Tibial artery (tissue), 4 donors: ENCODE measurements around the gene WDR6.

ENCODE experiments used
- DNase-seq, 2 donors: peaks; one replicate each; pipeline ENCODE4 v3.0.0-alpha.2; 2019
- H3K27ac ChIP-seq, 2 donors: fragments of 200-600 bp; sonication (generic) in 1 of 2; 1 replicate in 1 of 2; 2 replicates in 1 of 2; pipeline ENCODE4 v1.5.1; 2018 to 2019; ENCODE audit warnings: mild to moderate bottlenecking in 1 of 2
- H3K27me3 ChIP-seq, 2 donors: fragments of 200-600 bp; sonication (generic) in 1 of 2; one replicate each; pipeline versions ENCODE4 v1.5.1 to v1.6.0; 2016 to 2019
- H3K36me3 ChIP-seq, 3 donors: fragments of 200-600 bp; sonication (generic) in 2 of 3; one replicate each; pipeline ENCODE4 v1.5.1; 2016 to 2019; ENCODE audit warnings: mild to moderate bottlenecking in 2 of 3
- H3K4me1 ChIP-seq, 4 donors: fragments of 200-600 bp; sonication (generic) in 2 of 4; 1 replicate in 3 of 4; 2 replicates in 1 of 4; pipeline ENCODE4 v1.5.1; 2016 to 2019
- H3K4me3 ChIP-seq, 2 donors: fragments of 200-600 bp; sonication (generic) in 1 of 2; 1 replicate in 1 of 2; 2 replicates in 1 of 2; pipeline ENCODE4 v1.5.1; 2018 to 2019; ENCODE audit warnings: mild to moderate bottlenecking in 2 of 2
- H3K9me3 ChIP-seq, 3 donors: fragments of 200-600 bp; sonication (generic) in 1 of 3; one replicate each; pipeline ENCODE4 v1.5.1; 2016 to 2019
- intact Hi-C: fragments of 100-400 bp; cut with DNase I; formaldehyde crosslinking; loops from one replicate; pipeline ENCODE4 v1.15.0; 2023; ENCODE audit warnings: low total_unique reads
- TF ChIP-seq, protein P1 (sequence below), 2 experiments: fragments of 200-600 bp in 1 of 2; fragments of 450-650 bp in 1 of 2; IDR thresholded peaks; one replicate each; pipeline ENCODE4 v1.5.1; 2017 to 2019; ENCODE audit warnings: antibody characterized with exemption in 2 of 2, mild to moderate bottlenecking in 1 of 2, moderate library complexity in 1 of 2

WDR6 gene

DNA sequence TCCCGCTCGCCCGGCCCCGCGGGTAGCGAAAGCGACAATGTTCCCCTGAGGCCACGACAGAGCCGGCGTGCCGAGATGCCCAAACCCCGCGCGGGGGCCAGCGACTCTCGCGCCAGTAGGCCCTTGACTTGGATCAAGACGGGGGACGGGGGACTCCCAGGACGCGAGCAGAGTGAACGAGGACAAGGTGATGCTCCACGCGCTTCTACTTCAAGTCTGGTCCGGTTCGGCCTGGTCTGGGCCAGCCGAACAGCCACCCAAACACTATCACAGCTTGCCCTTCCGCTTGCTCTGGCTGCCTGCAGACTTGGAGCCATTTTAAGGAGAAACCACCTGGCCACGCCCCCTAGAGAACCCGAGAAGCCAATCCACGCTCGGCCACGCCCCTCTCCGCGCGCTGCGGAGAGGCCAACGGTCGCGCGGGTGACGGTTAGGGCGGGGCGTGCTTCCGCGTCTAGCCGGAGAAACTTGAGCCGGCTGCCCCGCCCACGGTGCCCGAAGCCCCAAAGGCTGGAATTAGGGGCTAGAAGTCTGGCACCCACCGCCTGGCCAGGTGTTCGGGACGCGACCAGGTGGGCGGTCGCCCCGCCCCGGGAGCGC is 14.1 kb downstream of the WDR6 start:
- Histone ChIP-seq H3K4me3 (peak overlapping the region; percentile 72 to 97), H3K9me3 (no peaks in the 10 kb centered on the region), H3K27ac (peak overlapping the region; percentile 97 to 98), H3K36me3 (peaks cover 24 to 46% (median 33%) of the 10 kb centered on the region in 3 donors), H3K4me1 (peaks cover 0 to 54% (median 43%) of the 10 kb centered on the region in 4 donors), H3K27me3 (no peaks in the 10 kb centered on the region)
- TF ChIP-seq, protein P1, sequence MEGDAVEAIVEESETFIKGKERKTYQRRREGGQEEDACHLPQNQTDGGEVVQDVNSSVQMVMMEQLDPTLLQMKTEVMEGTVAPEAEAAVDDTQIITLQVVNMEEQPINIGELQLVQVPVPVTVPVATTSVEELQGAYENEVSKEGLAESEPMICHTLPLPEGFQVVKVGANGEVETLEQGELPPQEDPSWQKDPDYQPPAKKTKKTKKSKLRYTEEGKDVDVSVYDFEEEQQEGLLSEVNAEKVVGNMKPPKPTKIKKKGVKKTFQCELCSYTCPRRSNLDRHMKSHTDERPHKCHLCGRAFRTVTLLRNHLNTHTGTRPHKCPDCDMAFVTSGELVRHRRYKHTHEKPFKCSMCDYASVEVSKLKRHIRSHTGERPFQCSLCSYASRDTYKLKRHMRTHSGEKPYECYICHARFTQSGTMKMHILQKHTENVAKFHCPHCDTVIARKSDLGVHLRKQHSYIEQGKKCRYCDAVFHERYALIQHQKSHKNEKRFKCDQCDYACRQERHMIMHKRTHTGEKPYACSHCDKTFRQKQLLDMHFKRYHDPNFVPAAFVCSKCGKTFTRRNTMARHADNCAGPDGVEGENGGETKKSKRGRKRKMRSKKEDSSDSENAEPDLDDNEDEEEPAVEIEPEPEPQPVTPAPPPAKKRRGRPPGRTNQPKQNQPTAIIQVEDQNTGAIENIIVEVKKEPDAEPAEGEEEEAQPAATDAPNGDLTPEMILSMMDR (IDR thresholded peaks at IDR 0.05) = no peak
- intact Hi-C loops = loop anchor here (5.0 kb wide), 1 partner anchor 34 kb away; no protein-coding TSS in a partner anchor
- DNase-seq = peak; percentile 100

DNA sequence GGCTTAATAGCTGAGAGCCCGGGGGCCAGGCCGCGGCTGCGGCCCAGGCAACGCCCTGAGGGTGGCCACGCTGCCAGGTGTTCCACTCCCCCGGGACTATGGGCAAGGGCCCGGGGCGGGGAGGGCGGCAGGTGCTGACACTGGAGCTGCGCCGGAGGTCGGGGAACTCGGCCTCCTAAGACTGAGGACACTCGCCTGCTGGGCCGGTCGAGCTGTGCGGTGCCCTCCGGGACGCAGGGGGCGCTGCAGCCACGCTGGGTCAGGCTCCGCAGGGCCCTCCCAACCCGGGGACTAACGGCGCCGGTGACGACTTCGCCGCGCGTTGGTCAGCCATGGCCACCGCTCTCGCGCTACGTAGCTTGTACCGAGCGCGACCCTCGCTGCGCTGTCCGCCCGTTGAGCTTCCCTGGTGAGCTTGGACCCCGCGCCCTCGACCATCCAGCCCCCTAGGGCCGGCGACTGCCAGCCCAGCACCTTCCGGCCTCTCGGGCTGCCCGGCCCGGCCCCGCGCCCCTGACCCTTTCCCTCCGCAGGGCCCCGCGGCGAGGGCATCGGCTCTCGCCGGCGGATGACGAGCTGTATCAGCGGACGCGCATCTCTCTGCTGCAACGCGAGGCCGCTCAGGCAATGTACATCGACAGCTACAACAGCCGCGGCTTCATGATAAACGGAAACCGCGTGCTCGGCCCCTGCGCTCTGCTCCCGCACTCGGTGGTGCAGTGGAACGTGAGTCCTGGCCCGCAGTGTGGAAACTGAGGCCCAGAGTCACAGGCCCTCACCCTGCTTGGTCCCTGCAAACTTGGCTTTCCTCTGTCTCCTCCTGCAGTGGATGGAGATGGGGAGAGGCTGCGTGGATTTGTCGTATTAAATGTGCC is 14.9 kb downstream of the WDR6 start, which contains the start of gene NDUFAF3:
Gene NDUFAF3 (plus strand): TSS at position 309 of the 875 bp plus-strand sequence. CDS start 24 bp downstream, at position 333.
- H3K9me3 ChIP-seq = no peaks in the 10 kb centered on the region
- intact Hi-C loops = loop anchor here (5.0 kb wide), 1 partner anchor 35 kb away; no protein-coding TSS in a partner anchor
- no peaks in the 10 kb centered on the region for H3K27me3 ChIP-seq
- TF ChIP-seq, protein P1 (IDR thresholded peaks at IDR 0.05) = peak; percentile 98 to 99
- H3K4me3 ChIP-seq = peak within 1 kb of the TSS; percentile 72 to 97
- H3K27ac ChIP-seq = peak within 1 kb of the TSS; percentile 97 to 98
- H3K36me3 ChIP-seq = peaks cover 24 to 46% (median 32%) of the 10 kb centered on the region in 3 donors
- peaks cover 0 to 48% (median 39%) of the 10 kb centered on the region in 4 donors for H3K4me1 ChIP-seq
- peak; percentile 87 to 95 for DNase-seq

DNA sequence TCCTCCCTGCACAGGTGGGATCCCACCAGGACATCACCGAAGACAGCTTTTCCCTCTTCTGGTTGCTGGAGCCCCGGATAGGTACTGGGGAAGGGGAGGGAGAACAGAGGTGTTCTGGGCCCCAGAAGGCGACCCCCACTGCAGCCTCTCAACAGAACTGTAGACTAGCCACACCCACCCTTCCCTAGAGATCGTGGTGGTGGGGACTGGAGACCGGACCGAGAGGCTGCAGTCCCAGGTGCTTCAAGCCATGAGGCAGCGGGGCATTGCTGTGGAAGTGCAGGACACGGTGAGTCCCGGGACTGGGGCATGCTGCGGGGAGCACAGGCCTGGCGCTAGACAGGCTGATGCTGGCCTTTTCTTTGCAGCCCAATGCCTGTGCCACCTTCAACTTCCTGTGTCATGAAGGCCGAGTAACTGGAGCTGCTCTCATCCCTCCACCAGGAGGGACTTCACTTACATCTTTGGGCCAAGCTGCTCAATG is 15.5 kb downstream of the WDR6 start:
- intact Hi-C loops = loop anchor here (5.0 kb wide), 1 partner anchor 35 kb away; no protein-coding TSS in a partner anchor
- DNase-seq = no peak
- peaks cover 24 to 50% (median 32%) of the 10 kb centered on the region in 3 donors for H3K36me3 ChIP-seq

DNA sequence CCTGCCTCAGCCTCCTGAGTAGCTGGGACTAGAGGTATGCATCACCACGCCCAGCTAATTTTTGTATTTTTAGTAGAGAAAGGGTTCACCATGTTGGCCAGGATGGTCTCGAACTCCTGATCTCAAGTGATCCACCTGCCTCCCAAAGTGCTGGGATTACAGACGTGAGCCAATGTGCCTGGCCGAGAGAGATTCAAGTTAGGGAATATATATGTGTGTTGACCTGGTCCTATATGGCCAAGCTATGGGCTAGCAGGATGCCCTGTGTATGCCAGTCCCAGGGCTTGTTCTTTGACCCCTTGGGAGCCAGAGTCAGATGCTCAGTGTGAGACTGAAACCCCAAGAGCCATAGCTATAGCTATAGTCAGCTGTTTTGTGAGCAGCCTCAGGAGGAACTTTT is 16.6 kb downstream of the WDR6 start:
- intact Hi-C loops = loop anchor here (5.0 kb wide), 1 partner anchor 36 kb away; no protein-coding TSS in a partner anchor
- TF ChIP-seq, protein P1 (IDR thresholded peaks at IDR 0.05) = no peak
- DNase-seq = no peak
- Histone ChIP-seq H3K9me3 (no peaks in the 10 kb centered on the region), H3K27me3 (no peaks in the 10 kb centered on the region), H3K4me1 (peaks cover 0 to 46% (median 39%) of the 10 kb centered on the region in 4 donors), H3K27ac (no peak overlapping the region), H3K36me3 (peaks cover 24 to 50% (median 32%) of the 10 kb centered on the region in 3 donors), H3K4me3 (no peak overlapping the region)

More for the DNA sequence above, 15.5 kb downstream of the WDR6 start:
- H3K4me1 ChIP-seq = peaks cover 0 to 41% (median 33%) of the 10 kb centered on the region in 4 donors
- TF ChIP-seq, protein P1 (IDR thresholded peaks at IDR 0.05) = no peak
- no peaks in the 10 kb centered on the region for H3K9me3 ChIP-seq
- H3K27ac ChIP-seq = peak overlapping the region; percentile 97 to 98
- no peaks in the 10 kb centered on the region for H3K27me3 ChIP-seq
- H3K4me3 ChIP-seq = peak overlapping the region; percentile 72 to 97

DNA sequence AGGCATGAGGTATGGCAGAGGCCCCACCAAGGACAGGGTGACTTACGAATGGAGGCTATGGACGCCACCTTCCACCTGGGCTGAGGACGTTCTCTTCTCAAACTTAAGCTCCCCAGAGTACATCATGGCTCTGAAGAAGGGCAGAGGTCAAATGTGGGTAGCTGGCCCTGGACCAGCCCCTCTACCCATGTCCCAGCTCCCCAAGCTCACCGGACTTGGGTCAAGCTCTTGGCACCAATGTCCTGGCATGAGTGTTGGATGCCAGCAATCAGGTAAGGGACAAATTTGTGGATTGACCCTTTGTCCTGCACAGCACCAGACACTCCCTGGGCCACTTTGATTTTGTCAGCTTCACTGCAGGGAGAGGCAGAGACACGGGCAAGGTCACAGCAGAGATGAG is 17.3 kb downstream of the WDR6 start:
- TF ChIP-seq, protein P1 (IDR thresholded peaks at IDR 0.05) = no peak

More for the DNA sequence above, 17.3 kb downstream of the WDR6 start:
- peaks cover 24 to 50% (median 32%) of the 10 kb centered on the region in 3 donors for H3K36me3 ChIP-seq
- H3K27ac ChIP-seq = no peak overlapping the region
- intact Hi-C loops = loop anchor here (5.0 kb wide), 1 partner anchor 37 kb away; no protein-coding TSS in a partner anchor
- no peaks in the 10 kb centered on the region for H3K27me3 ChIP-seq
- H3K9me3 ChIP-seq = no peaks in the 10 kb centered on the region
- DNase-seq = no peak
- H3K4me3 ChIP-seq = no peak overlapping the region
- peaks cover 0 to 42% (median 35%) of the 10 kb centered on the region in 4 donors for H3K4me1 ChIP-seq
